Measurements from ENCODE around the gene DRAM2. TPM values are rescaled to one million over a fixed set of nuclear protein-coding genes. Genes with fewer than 3 reads are reported as not detected.
A peak's percentile ranks its signal among the peaks of the same experiment; 100 is the strongest.

Gene DRAM2
- polyA plus RNA-seq, 1 of the 3 experiments (the other 2 are of a cell fraction), result 19.2 TPM

- peaks cover 93% of the 10 kb centered on the region for H3K79me2 ChIP-seq (ENCODE audit: insufficient read depth)
- no peaks in the 10 kb centered on the region for H3F3A ChIP-seq (replicated peaks; ENCODE audit: insufficient read depth)
- no peak overlapping the region for H3K9ac ChIP-seq
- H3K36me3 ChIP-seq (replicated peaks in 1 of 2; ENCODE audit: control insufficient read depth in 1 of 2, insufficient read depth in 2 of 2, low read length in 1 of 2), result peaks cover 7 to 8% of the 10 kb centered on the region in 2 experiments
- H3K9me2 ChIP-seq, result no peaks in the 10 kb centered on the region
- H4K20me1 ChIP-seq (ENCODE audit: insufficient read depth), result peaks cover 5% of the 10 kb centered on the region; the same call in 1 of the 2 replicates
- H3K9me3 ChIP-seq, result no peaks in the 10 kb centered on the region
- ChIA-PET POLR2A (no interaction called here), CTCF (interaction anchor here (1.2 kb wide), 1 partner anchor 52 kb away, joined by 3 read pairs; no protein-coding TSS in a partner anchor)
- no peak for DNase-seq
- H3K4me2 ChIP-seq, result peak overlapping the region; percentile 92; the same call in 1 of the 2 replicates
- no peak overlapping the region for H2AFZ ChIP-seq (ENCODE audit: low read depth)
- TF ChIP-seq, protein P1, sequence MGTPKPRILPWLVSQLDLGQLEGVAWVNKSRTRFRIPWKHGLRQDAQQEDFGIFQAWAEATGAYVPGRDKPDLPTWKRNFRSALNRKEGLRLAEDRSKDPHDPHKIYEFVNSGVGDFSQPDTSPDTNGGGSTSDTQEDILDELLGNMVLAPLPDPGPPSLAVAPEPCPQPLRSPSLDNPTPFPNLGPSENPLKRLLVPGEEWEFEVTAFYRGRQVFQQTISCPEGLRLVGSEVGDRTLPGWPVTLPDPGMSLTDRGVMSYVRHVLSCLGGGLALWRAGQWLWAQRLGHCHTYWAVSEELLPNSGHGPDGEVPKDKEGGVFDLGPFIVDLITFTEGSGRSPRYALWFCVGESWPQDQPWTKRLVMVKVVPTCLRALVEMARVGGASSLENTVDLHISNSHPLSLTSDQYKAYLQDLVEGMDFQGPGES (IDR thresholded peaks at IDR 0.05; ENCODE audit: low read depth, low read length), result no peak
- TF ChIP-seq ZBTB33 (IDR thresholded peaks at IDR 0.05; ENCODE audit: borderline replicate concordance, low read depth) (no peak), NFIC (IDR thresholded peaks at IDR 0.05; ENCODE audit: borderline replicate concordance) (no peak), FOSL2 (IDR thresholded peaks at IDR 0.05; ENCODE audit: borderline replicate concordance, low read depth) (no peak), EZH2phosphoT487 (IDR thresholded peaks at IDR 0.05; ENCODE audit: borderline replicate concordance, low read depth) (no peak), RFX5 (IDR thresholded peaks at IDR 0.05; ENCODE audit: low read length) (no peak), CTCF (IDR thresholded peaks at IDR 0.05) (no peak), TCF12 (IDR thresholded peaks at IDR 0.05) (no peak), YY1 (IDR thresholded peaks at IDR 0.05; ENCODE audit: low read depth) (no peak), FOXJ3 (CRISPR knock-in tag; IDR thresholded peaks at IDR 0.05) (no peak), FOXM1 (IDR thresholded peaks at IDR 0.05; ENCODE audit: low read depth) (no peak), TAF1 (IDR thresholded peaks at IDR 0.05; ENCODE audit: borderline replicate concordance, low read depth, low read length) (no peak), JUND (IDR thresholded peaks at IDR 0.05) (no peak), GATA2 (CRISPR knock-in tag; IDR thresholded peaks at IDR 0.05) (no peak), RAD21 (IDR thresholded peaks at IDR 0.05; ENCODE audit: low read length) (no peak), CHD2 (IDR thresholded peaks at IDR 0.05; ENCODE audit: low read length, partially characterized antibody) (no peak), PBX3 (IDR thresholded peaks at IDR 0.05) (no peak), RCOR1 (IDR thresholded peaks at IDR 0.05; ENCODE audit: low read length) (no peak), TEAD4 (IDR thresholded peaks at IDR 0.05; ENCODE audit: borderline replicate concordance, insufficient read depth) (no peak)
- TF ChIP-seq, protein P2, sequence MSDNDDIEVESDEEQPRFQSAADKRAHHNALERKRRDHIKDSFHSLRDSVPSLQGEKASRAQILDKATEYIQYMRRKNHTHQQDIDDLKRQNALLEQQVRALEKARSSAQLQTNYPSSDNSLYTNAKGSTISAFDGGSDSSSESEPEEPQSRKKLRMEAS (IDR thresholded peaks at IDR 0.05; ENCODE audit: low read depth), result no peak
- H3K27ac ChIP-seq (ENCODE audit: low read depth in 2 of 2, low read length in 1 of 2), result no peak overlapping the region
- H3K4me1 ChIP-seq (ENCODE audit: control insufficient read depth in 1 of 2, insufficient read depth in 2 of 2, low read depth in 1 of 2, low read length in 1 of 2), result peaks cover 7 to 25% of the 10 kb centered on the region in 2 experiments; a peak in 3 of 4 replicates
- no peak overlapping the region for H3K4me3 ChIP-seq (ENCODE audit: low read depth in 2 of 2, low read length in 1 of 2)
- 81% methylated on average over 5 of the region's 5 CpGs for WGBS (ENCODE audit: low lambda C conversion rate)
- H3K27me3 ChIP-seq (ENCODE audit: insufficient read depth), result no peaks in the 10 kb centered on the region
Measured at GRCh38 chr1:111142356-111142975, 2.6 kb upstream of the DRAM2 start.

Measured in SK-N-SH (cell line).